HepG2 (cell line): ENCODE data around the gene MYLK. TPM values are rescaled to one million over a fixed set of nuclear protein-coding genes. Genes with fewer than 3 reads are reported as not detected.
A peak's percentile ranks its signal among the peaks of the same experiment; 100 is the strongest.

ENCODE experiments used
- ATAC-seq: fragments of 200-7000 bp; cut with Tn5 transposase; 3 replicates; pipeline ENCODE4 v1.9.1; 2020; ENCODE audit warnings: mild to moderate bottlenecking, moderate library complexity
- BruUV-seq: library from RNA; stranded (reverse); fragments of 400-500 nt; replicated peaks from 2 replicates; lab custom pipeline; 2021; lab: Mats Ljungman, UMichigan
- CTCF ChIA-PET: fragments of 300-600 bp; formaldehyde crosslinking; extraction: SDS; loops from one replicate; lab custom pipeline; 2021; ENCODE audit warnings: low total read pairs, inconsistent platforms, low intra/inter-chr PET ratio; lab: Yijun Ruan, JAX
- POLR2A ChIA-PET: fragments of 350-600 bp; sonication (Branson Sonifier 250); formaldehyde crosslinking; loops from one replicate; lab custom pipeline; 2020; ENCODE audit warnings: antibody characterized with exemption, inconsistent platforms; lab: Yijun Ruan, JAX
- DNase-seq: peaks from one replicate; pipeline ENCODE4 v3.0.0-alpha.2; 2015; ENCODE audit warnings: low spot score
- FAIRE-seq: peaks from 3 replicates; lab custom pipeline; 2011; peaks lifted over from hg19 to GRCh38; lab: Jason Lieb, UNC
- H2AFZ ChIP-seq: one replicate; pipeline ENCODE4 v1.6.1; 2011; ENCODE audit warnings: low read length, inconsistent platforms
- H3K27ac ChIP-seq: fragments of 300-600 bp; 3 replicates; pipeline ENCODE4 v1.8.0; 2011; ENCODE audit warnings: mixed run types, mild to moderate bottlenecking, mixed read lengths, low read length, inconsistent platforms; ENCODE audit not compliant: insufficient read depth; ENCODE audit errors: extremely low read length
- H3K27me3 ChIP-seq, 2 experiments: fragments of 200-600 bp in 1 of 2; 2 replicates in 1 of 2; 3 replicates in 1 of 2; pipeline versions ENCODE4 v1.6.0 to v1.8.0; 2011; ENCODE audit warnings: low read length in 2 of 2, mild to moderate bottlenecking in 2 of 2, moderate library complexity in 2 of 2, inconsistent platforms in 1 of 2; ENCODE audit not compliant: insufficient read depth in 2 of 2, control insufficient read depth in 1 of 2
- H3K36me3 ChIP-seq, 2 experiments: fragments of 200-600 bp in 1 of 2; replicated peaks in 1 of 2; 2 replicates in 1 of 2; 3 replicates in 1 of 2; pipeline versions ENCODE4 v1.5.1 to v1.8.0; 2011; ENCODE audit warnings: low read length in 2 of 2, inconsistent platforms in 1 of 2; ENCODE audit not compliant: insufficient read depth in 2 of 2, control insufficient read depth in 1 of 2
- H3K4me1 ChIP-seq: 2 replicates; pipeline ENCODE4 v1.5.1; 2012; ENCODE audit warnings: low read length, inconsistent platforms; ENCODE audit not compliant: insufficient read depth
- H3K4me2 ChIP-seq: 2 replicates; pipeline ENCODE4 v1.6.0; 2011; ENCODE audit warnings: low read depth, low read length, inconsistent platforms
- H3K4me3 ChIP-seq, 3 experiments: fragments of 200-600 bp in 1 of 3; sonication (generic), shearing (Covaris generic) in 1 of 3; replicated peaks in 1 of 3; 2 replicates each; pipeline ENCODE4 v1.5.1; 2011 to 2016; ENCODE audit warnings: low read length in 3 of 3, inconsistent platforms in 2 of 3, low read depth in 2 of 3, mild to moderate bottlenecking in 2 of 3, control low read depth in 1 of 3, mixed read lengths in 1 of 3; ENCODE audit not compliant: insufficient read depth in 1 of 3
- H3K79me2 ChIP-seq: one replicate; pipeline ENCODE4 v1.6.1; 2011; ENCODE audit warnings: low read length, inconsistent platforms; ENCODE audit not compliant: insufficient read depth
- H3K9ac ChIP-seq: 2 replicates; pipeline ENCODE4 v1.6.0; 2011; ENCODE audit warnings: mild to moderate bottlenecking, low read depth, low read length, inconsistent platforms; ENCODE audit not compliant: insufficient read depth
- H3K9me3 ChIP-seq: 2 replicates; pipeline ENCODE4 v1.5.1; 2012; ENCODE audit warnings: mild to moderate bottlenecking, low read length
- H4K20me1 ChIP-seq: 2 replicates; pipeline ENCODE4 v1.6.0; 2011; ENCODE audit warnings: inconsistent platforms, mild to moderate bottlenecking, low read length, moderate library complexity; ENCODE audit not compliant: insufficient read depth
- BRCA1 ChIP-seq: sonication (generic); formaldehyde crosslinking; IDR thresholded peaks from 2 replicates; pipeline ENCODE4 v1.4.0; 2020; ENCODE audit warnings: missing genetic modification reagents
- FOXA1 ChIP-seq, 2 experiments: fragments of 450-650 bp in 1 of 2; sonication (generic) in 1 of 2; formaldehyde crosslinking in 1 of 2; IDR thresholded peaks; 2 replicates each; pipeline versions ENCODE4 v1.4.0 to v1.6.1; 2016 to 2020; ENCODE audit warnings: missing genetic modification reagents in 1 of 2
- GPN1 ChIP-seq: sonication (generic); formaldehyde crosslinking; IDR thresholded peaks from 2 replicates; pipeline ENCODE4 v1.5.1; 2020; ENCODE audit warnings: missing genetic modification reagents, borderline replicate concordance
- KDM5A ChIP-seq: fragments of 200-600 bp; sonication (generic); IDR thresholded peaks from 2 replicates; pipeline ENCODE4 v1.7.0; 2018; ENCODE audit warnings: antibody characterized with exemption, mild to moderate bottlenecking, low read length, borderline replicate concordance
- PHF20 ChIP-seq: sonication (generic); formaldehyde crosslinking; IDR thresholded peaks from 2 replicates; pipeline ENCODE4 v1.5.0; 2020; ENCODE audit warnings: mild to moderate bottlenecking, missing genetic modification reagents
- RFXAP ChIP-seq: sonication (generic); formaldehyde crosslinking; IDR thresholded peaks from 2 replicates; pipeline ENCODE4 v1.4.0; 2020; ENCODE audit warnings: missing genetic modification reagents, borderline replicate concordance
- SIN3B ChIP-seq: fragments of 150-350 bp; IDR thresholded peaks from 2 replicates; pipeline ENCODE4 v1.6.1; 2014; ENCODE audit warnings: low read length
- ZBTB21 ChIP-seq: sonication (generic); formaldehyde crosslinking; IDR thresholded peaks from 2 replicates; pipeline ENCODE4 v1.4.0; 2020; ENCODE audit warnings: missing genetic modification reagents
- ZBTB3 ChIP-seq: sonication (generic); formaldehyde crosslinking; IDR thresholded peaks from 2 replicates; pipeline ENCODE4 v1.4.0; 2020; ENCODE audit warnings: low read depth, mild to moderate bottlenecking, moderate library complexity, missing genetic modification reagents, borderline replicate concordance
- ZHX2 ChIP-seq, 2 experiments: sonication (generic) in 1 of 2; formaldehyde crosslinking in 1 of 2; IDR thresholded peaks; 2 replicates each; pipeline versions ENCODE4 v1.6.1 to v1.9.0; 2014 to 2022; ENCODE audit warnings: antibody characterized with exemption in 1 of 2, borderline replicate concordance in 1 of 2, inconsistent platforms in 1 of 2, low read depth in 1 of 2, missing genetic modification reagents in 1 of 2
- ZMAT5 ChIP-seq: sonication (generic); formaldehyde crosslinking; IDR thresholded peaks from 2 replicates; pipeline ENCODE4 v1.5.0; 2020; ENCODE audit warnings: mild to moderate bottlenecking, low read depth, missing genetic modification reagents, borderline replicate concordance
- ZNF530 ChIP-seq: sonication (generic); formaldehyde crosslinking; IDR thresholded peaks from 2 replicates; pipeline ENCODE4 v1.5.0; 2020; ENCODE audit warnings: low read depth, mild to moderate bottlenecking, missing genetic modification reagents
- ZSCAN31 ChIP-seq: sonication (generic); formaldehyde crosslinking; IDR thresholded peaks from 2 replicates; pipeline ENCODE4 v1.5.0; 2020; ENCODE audit warnings: low read depth, mild to moderate bottlenecking, missing genetic modification reagents
- ZZZ3 ChIP-seq: sonication (generic); formaldehyde crosslinking; IDR thresholded peaks from 2 replicates; pipeline ENCODE4 v1.4.0; 2020; ENCODE audit warnings: missing genetic modification reagents, mild to moderate bottlenecking, borderline replicate concordance
- WGBS: methylation state at CpG from one replicate; pipeline ENCODE4 v1.1.6; 2017; ENCODE audit warnings: low lambda C conversion rate; 5-methylcytosine and 5-hydroxymethylcytosine counted together
- in situ Hi-C: cut with HindIII; loops from 2 replicates; pipeline ENCODE4 v1.10.0; 2017; ENCODE audit warnings: low pct_unique_long_range_greater_than_20kb; ENCODE audit not compliant: extremely low pct_ligation_motif_present
- intact Hi-C: fragments of 100-400 bp; cut with micrococcal nuclease; formaldehyde crosslinking; loops from one replicate; pipeline ENCODE4 v1.10.0; 2022; ENCODE audit not compliant: unreplicated experiment
- polyA plus RNA-seq, 8 experiments: library from polyadenylated mRNA; depleted of rRNA in 3 of 8; stranded (reverse) in 7 of 8; unstranded in 1 of 8; fragments of >200 nt; fragmentation: Illumina TruSeq in 4 of 8; extraction: Trizol in 4 of 8; gene quantifications; 2 replicates each; pipeline versions ENCODE4 v1.2.1 to v1.2.3, GENCODE V29; 2011 to 2016; ENCODE audit warnings: low read depth in 4 of 8, missing spikeins in 1 of 8, mixed read lengths in 1 of 8; ENCODE audit not compliant: insufficient read depth in 1 of 8
- total RNA-seq, 5 experiments: library from RNA; depleted of rRNA; stranded (reverse); fragments of >200 nt; fragmentation: Illumina TruSeq; extraction: Trizol; gene quantifications; 2 replicates each; pipeline ENCODE4 v1.2.3, GENCODE V29; 2016; ENCODE audit warnings: low read depth in 1 of 5
- TF ChIP-seq, protein P1 (sequence below): sonication (generic); formaldehyde crosslinking; IDR thresholded peaks from 2 replicates; pipeline ENCODE4 v1.8.0; 2022; ENCODE audit warnings: missing genetic modification reagents, mild to moderate bottlenecking, inconsistent platforms, borderline replicate concordance

Gene MYLK
- total and polyA plus RNA-seq, 2 of the 13 experiments (the other 11 are each of a cell fraction or from before 2014, with no cell fraction given) = 10.6 to 34.9 TPM

DNA sequence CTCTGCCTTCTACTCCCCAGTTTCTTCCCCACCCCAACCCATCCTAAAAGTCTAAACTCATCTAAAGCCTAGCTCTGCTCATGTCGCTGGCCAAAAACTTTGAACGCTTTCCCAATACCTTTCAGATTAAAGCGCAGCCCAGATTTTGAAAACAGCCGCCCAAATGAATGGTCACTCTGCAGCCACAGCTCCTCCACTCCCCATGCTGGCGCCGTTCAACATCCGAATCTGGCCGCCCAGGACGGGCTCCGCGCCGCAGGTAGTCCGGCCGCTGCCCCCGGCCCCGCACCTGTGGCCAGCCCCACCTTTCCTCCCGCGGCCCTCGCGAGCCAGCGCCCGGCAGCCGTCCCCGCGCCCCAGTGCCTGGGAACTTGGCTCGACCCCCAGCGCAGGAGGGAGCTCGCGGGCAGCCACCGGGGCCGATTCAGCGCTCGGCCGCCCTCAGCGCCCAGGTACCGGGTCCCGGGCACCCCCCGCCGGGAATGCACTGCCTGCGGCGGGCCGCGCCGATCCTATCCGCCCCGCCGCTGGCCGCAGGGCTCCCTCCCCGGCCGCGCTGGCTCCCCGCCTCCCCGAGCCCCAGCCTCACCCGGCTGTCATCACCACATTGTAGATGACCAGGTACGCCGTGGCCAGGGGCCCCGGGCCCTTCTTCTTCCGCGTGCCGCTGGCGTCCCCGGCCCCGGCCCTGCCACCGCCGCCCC lies 299.7 kb downstream of the MYLK start:
- Histone ChIP-seq H3K36me3 (peaks cover 5 to 9% of the 10 kb centered on the region in 2 experiments; a peak in 3 of 5 replicates), H3K27ac (peak overlapping the region; percentile 97), H3K79me2 (peaks cover 56% of the 10 kb centered on the region), H4K20me1 (no peaks in the 10 kb centered on the region), H3K4me2 (peak overlapping the region; percentile 89), H2AFZ (no peak overlapping the region), H3K9ac (peak overlapping the region; percentile 93), H3K4me1 (peaks cover 45% of the 10 kb centered on the region), H3K27me3 (no peaks in the 10 kb centered on the region; a peak in 1 of 5 replicates), H3K9me3 (0 out of 2 replicates have a peak, but pooled peaks cover under 1% of the 10 kb centered on the region), H3K4me3 (peak overlapping the region; percentile 89 to 98 (median 91))
- DNase-seq (no peak), FAIRE-seq (no peak), ATAC-seq (peak; percentile 66)
- ChIA-PET POLR2A (interaction anchor here (1.0 to 7.6 kb wide), 5 partner anchors 18 to 58 kb away, joined by 3 to 88 read pairs (median 4); no protein-coding TSS in a partner anchor), CTCF (interaction anchor here (2.1 kb wide), 1 partner anchor 58 kb away, joined by 12 read pairs; no protein-coding TSS in a partner anchor)
- no TSS peak for BruUV-seq
- 2% methylated on average over 22 of the region's 65 CpGs for WGBS
- in situ Hi-C loops = no loop called here
- intact Hi-C loops = no loop called here
- TF ChIP-seq ZMAT5 (no peak), ZBTB3 (0 out of 2 replicates have a peak, but pooled peaks have one; percentile 14), KDM5A (peak; percentile 71; the same call in 1 of the 2 replicates), ZSCAN31 (peak; percentile 95), ZBTB21 (CRISPR knock-in tag) (no peak), SIN3B (peak; percentile 49; the same call in 1 of the 2 replicates), ZZZ3 (CRISPR knock-in tag) (no peak), PHF20 (CRISPR knock-in tag) (peak; percentile 22; the same call in 1 of the 2 replicates), BRCA1 (CRISPR knock-in tag) (no peak), ZHX2 (IDR thresholded peaks at IDR 0.05; ENCODE audit: low read depth) (no peak), ZHX2 (CRISPR knock-in tag; IDR thresholded peaks at IDR 0.05; ENCODE audit: borderline replicate concordance) (no peak), FOXA1 (IDR thresholded peaks at IDR 0.05) (no peak), FOXA1 (CRISPR knock-in tag; IDR thresholded peaks at IDR 0.05) (no peak), ZNF530 (CRISPR knock-in tag) (no peak), GPN1 (CRISPR knock-in tag) (no peak), RFXAP (CRISPR knock-in tag) (peak; percentile 31; the same call in 1 of the 2 replicates)
- TF ChIP-seq, protein P1, sequence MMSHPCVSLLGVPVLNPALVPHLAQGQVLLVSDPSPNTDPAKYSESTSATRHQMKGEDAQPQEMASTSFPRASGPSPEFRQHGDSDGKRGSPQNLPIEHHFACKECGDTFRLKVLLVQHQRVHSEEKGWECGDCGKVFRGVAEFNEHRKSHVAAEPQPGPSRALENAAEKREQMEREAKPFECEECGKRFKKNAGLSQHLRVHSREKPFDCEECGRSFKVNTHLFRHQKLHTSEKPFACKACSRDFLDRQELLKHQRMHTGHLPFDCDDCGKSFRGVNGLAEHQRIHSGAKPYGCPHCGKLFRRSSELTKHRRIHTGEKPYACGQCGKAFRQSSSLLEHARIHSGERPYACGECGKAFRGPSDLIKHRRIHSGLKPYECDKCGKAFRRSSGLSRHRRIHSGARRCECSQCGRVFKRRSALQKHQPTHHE (CRISPR knock-in tag) = peak; percentile 56; the same call in 1 of the 2 replicates
